SJSA1 (cell line): ENCODE results near the gene HELT. TPM values are rescaled to one million over a fixed set of nuclear protein-coding genes. Genes with fewer than 3 reads are reported as not detected.
"Not testable (repeated sequence)": the region's sequence is repeated elsewhere in the genome, so short reads cannot be mapped to it uniquely, and the experiment has no call there.

Source experiments
- DNase-seq, 2 experiments: peaks; one replicate each; pipeline ENCODE4 v3.0.0-alpha.2; 2015 to 2020; ENCODE audit warnings: low spot score in 2 of 2, low read depth in 1 of 2
- H3K27ac ChIP-seq: fragments of 250-450 bp; sonication (Bioruptor Pico); 2 replicates; pipeline ENCODE4 v1.5.1; 2020; ENCODE audit warnings: mild to moderate bottlenecking, moderate library complexity
- H3K27me3 ChIP-seq: fragments of 250-450 bp; sonication (Bioruptor Pico); replicated peaks from 2 replicates; pipeline ENCODE4 v1.5.1; 2020; ENCODE audit warnings: mild to moderate bottlenecking, moderate library complexity
- H3K36me3 ChIP-seq: fragments of 250-450 bp; sonication (Bioruptor Pico); 2 replicates; pipeline ENCODE4 v1.5.1; 2020; ENCODE audit warnings: mild to moderate bottlenecking
- H3K4me1 ChIP-seq: fragments of 250-450 bp; sonication (Bioruptor Pico); replicated peaks from 2 replicates; pipeline ENCODE4 v1.6.1; 2021; ENCODE audit warnings: mild to moderate bottlenecking
- H3K4me3 ChIP-seq: fragments of 250-450 bp; sonication (Bioruptor Pico); 2 replicates; pipeline ENCODE4 v1.5.1; 2020; ENCODE audit warnings: mild to moderate bottlenecking
- H3K9me3 ChIP-seq: fragments of 250-450 bp; sonication (Bioruptor Pico); replicated peaks from 2 replicates; pipeline ENCODE4 v1.5.1; 2020; ENCODE audit warnings: mild to moderate bottlenecking
- total RNA-seq: library from RNA; depleted of rRNA; stranded (reverse); fragments of >200 nt; shearing (Covaris generic); gene quantifications from 2 replicates; pipeline ENCODE4 v1.2.3, GENCODE V29; 2014; rRNA removed

The HELT gene, protein sequence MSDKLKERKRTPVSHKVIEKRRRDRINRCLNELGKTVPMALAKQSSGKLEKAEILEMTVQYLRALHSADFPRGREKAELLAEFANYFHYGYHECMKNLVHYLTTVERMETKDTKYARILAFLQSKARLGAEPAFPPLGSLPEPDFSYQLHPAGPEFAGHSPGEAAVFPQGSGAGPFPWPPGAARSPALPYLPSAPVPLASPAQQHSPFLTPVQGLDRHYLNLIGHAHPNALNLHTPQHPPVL
- not detected in 2 replicates for total RNA-seq

DNA sequence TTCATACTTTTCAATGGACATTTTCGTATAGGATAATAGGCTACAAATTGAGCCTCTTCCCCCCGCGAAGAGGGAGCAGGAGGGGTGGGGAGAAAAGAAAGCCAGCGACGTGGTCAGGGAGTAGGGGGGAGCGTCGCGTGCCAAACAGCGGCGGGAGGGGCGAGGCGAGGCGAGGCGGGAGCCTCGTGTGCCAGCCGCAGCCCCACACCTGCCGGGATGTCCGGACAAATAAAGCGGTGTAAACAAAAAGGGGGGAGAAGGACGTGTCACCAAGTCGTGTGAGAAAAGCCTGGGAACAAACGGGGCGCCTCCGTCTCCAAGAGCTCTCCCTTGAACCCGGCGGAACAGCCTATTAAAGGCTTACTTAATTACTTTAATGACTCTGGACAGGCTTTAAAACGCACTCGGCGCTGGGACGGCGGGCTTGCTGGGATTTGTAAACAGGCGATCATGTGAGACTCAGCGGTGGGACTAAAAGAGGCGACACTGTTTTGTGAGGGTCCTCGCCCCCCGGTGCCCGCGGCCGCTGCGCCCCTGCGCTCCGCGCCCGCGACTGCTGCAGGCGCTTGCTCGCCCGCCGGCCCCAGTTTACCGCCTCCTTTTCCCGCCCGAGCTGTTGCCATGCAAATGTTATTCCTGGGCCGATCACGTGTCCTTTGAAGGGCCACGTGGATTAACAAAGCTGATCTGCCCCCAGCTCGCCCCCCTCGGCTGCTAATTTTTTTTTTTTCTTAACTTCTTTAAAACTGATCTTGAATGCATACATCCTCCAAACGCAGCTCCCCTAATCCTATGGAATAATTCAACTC is at the start of gene HELT:
Gene HELT (plus strand): TSS at position 527 of the 809 bp plus-strand sequence. CDS start 439 bp downstream, outside the sequence.
- H3K27me3 ChIP-seq: peaks cover 88% of the 10 kb centered on the region
- H3K4me3 ChIP-seq: no peak within 1 kb of the TSS
- DNase-seq: no peak
- no peaks in the 10 kb centered on the region for H3K9me3 ChIP-seq
- no peaks in the 10 kb centered on the region for H3K4me1 ChIP-seq
- no peak within 1 kb of the TSS for H3K27ac ChIP-seq
- H3K36me3 ChIP-seq: no peaks in the 10 kb centered on the region

- no peak overlapping the region for H3K27ac ChIP-seq
- no peak overlapping the region for H3K4me3 ChIP-seq
- no peak for DNase-seq
- H3K36me3 ChIP-seq: no peaks in the 10 kb centered on the region
- no peaks in the 10 kb centered on the region for H3K27me3 ChIP-seq
- no peaks in the 10 kb centered on the region; the same call in 1 of the 2 replicates for H3K9me3 ChIP-seq
- no peaks in the 10 kb centered on the region for H3K4me1 ChIP-seq
Measured at GRCh38 chr4:184968784-184969201, 49.5 kb upstream of the HELT start.

- H3K36me3 ChIP-seq: no peaks in the 10 kb centered on the region
- H3K4me1 ChIP-seq: no peaks in the 10 kb centered on the region
Measured at GRCh38 chr4:184969610-184970009, 48.7 kb upstream of the HELT start.

GRCh38 chr4:184972991-184973390 is 45.3 kb upstream of the HELT start:
- H3K27me3 ChIP-seq: no peaks in the 10 kb centered on the region; the same call in 1 of the 2 replicates
- H3K27ac ChIP-seq: no peak overlapping the region
- H3K9me3 ChIP-seq: no peaks in the 10 kb centered on the region; the same call in 1 of the 2 replicates
- no peak for DNase-seq
- H3K4me3 ChIP-seq: no peak overlapping the region
- no peaks in the 10 kb centered on the region for H3K36me3 ChIP-seq
- no peaks in the 10 kb centered on the region for H3K4me1 ChIP-seq

More at GRCh38 chr4:184969610-184970009, 48.7 kb upstream of the HELT start:
- Histone ChIP-seq H3K27ac (no peak overlapping the region), H3K9me3 (no peaks in the 10 kb centered on the region; the same call in 1 of the 2 replicates), H3K27me3 (no peaks in the 10 kb centered on the region), H3K4me3 (no peak overlapping the region)
- DNase-seq: no peak

DNA sequence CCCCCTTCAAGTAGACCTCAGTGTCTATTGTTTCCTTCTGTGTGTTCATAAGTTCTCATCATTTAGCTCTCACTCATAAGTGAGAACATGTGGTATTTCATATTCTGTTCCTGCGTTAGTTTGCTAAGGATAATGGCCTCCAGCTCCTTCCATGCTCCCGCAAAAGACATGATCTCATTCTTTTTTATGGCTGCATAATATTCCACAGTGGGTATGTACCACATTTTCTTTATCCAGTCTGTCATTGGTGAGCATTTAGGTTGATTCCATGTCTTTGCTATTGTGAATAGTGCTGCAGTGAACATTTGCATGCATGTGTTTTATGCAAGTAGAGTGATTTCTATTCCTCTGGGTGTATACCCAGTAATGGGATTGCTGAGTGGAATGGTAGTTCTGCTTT is 41.9 kb upstream of the HELT start:
- H3K4me1 ChIP-seq, H3K27me3 ChIP-seq, DNase-seq, H3K9me3 ChIP-seq, H3K4me3 ChIP-seq, H3K36me3 ChIP-seq, H3K27ac ChIP-seq: not testable (repeated sequence)

DNA sequence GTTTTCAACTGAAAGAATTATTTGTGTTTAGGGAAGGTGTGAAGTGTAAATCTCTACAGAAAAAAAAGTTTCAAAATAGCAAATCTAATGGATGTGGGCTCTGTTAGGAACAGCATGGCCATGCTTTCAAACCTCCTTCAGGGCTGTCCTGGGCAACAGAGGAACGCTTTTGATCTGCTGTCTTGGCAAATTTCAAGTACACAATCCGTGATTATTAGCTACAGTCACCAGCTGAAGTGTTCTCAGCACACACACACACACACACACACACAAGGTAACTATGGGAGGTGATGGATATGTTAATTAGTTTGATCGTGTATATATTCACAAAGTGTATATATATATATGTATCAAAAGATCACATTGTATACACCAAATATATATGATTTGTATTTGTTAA is 40.5 kb upstream of the HELT start:
- Histone ChIP-seq H3K36me3 (no peaks in the 10 kb centered on the region), H3K9me3 (no peaks in the 10 kb centered on the region), H3K27ac (no peak overlapping the region), H3K4me3 (no peak overlapping the region), H3K27me3 (no peaks in the 10 kb centered on the region; the same call in 1 of the 2 replicates), H3K4me1 (no peaks in the 10 kb centered on the region)
- DNase-seq: no peak

DNA sequence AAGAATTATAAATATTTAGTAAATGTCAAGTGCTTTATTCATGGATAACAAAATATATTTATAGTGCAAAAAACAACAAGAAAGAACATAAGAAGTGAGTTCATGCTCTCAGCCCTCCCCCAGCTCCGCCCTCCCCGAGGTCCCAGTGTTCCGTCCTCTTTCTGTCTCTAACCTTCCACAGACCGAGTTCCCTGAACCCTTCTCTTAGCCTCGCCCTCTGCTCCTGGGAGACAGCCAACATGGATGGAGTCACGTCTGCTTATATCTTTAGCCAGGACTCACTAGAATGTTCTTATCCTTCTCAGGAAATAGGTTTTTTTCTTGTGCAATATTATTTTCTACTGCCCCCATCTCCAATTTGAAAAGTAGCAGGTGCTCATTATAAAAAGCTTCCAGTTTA is 40.1 kb upstream of the HELT start:
- Histone ChIP-seq H3K36me3 (no peaks in the 10 kb centered on the region), H3K9me3 (no peaks in the 10 kb centered on the region), H3K4me1 (no peaks in the 10 kb centered on the region), H3K4me3 (no peak overlapping the region), H3K27ac (no peak overlapping the region), H3K27me3 (no peaks in the 10 kb centered on the region; the same call in 1 of the 2 replicates)
- no peak for DNase-seq

DNA sequence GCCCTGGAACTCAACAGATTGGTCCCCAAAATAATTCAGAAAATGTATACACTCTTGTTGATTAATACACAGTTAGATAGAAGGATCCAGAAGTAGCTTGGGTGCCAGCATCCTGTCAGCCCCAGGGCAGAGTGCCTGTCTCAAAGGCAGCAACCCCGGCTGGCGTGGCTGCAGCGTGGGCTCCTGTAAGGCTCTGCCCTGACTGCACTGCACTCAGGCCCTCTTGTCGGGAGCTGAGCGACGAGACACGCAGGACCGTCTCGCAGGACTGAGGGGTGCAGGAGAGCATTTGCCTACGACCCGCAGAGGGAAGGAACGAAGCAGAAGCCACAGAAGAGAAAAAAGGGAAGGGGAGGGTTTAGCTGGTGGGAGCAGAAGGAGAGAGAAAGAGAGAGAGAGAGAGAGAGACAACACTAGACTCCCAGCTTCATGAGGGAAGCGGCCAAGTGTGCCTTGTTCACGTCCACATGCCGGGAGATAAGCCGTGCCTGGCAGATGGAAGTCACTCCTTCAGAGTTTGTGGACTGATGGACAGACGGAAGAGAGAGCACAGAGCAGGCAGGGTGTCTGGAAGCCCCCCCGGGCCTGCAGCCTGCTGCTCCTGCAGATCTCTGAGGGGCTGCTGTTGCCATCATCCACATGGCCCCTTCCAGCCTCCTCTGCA is 38.7 kb upstream of the HELT start:
- Histone ChIP-seq H3K36me3 (no peaks in the 10 kb centered on the region), H3K27me3 (no peaks in the 10 kb centered on the region; the same call in 1 of the 2 replicates), H3K4me1 (no peaks in the 10 kb centered on the region), H3K4me3 (no peak overlapping the region), H3K9me3 (no peaks in the 10 kb centered on the region), H3K27ac (no peak overlapping the region)
- DNase-seq: no peak

- H3K27ac ChIP-seq: no peak overlapping the region
- H3K4me3 ChIP-seq: no peak overlapping the region
- H3K27me3 ChIP-seq: no peaks in the 10 kb centered on the region; the same call in 1 of the 2 replicates
- H3K36me3 ChIP-seq: no peaks in the 10 kb centered on the region
- no peak for DNase-seq
- H3K9me3 ChIP-seq: no peaks in the 10 kb centered on the region
- H3K4me1 ChIP-seq: no peaks in the 10 kb centered on the region
Measured at GRCh38 chr4:184980261-184980660, 38.0 kb upstream of the HELT start.

GRCh38 chr4:184983672-184984356 is 34.5 kb upstream of the HELT start:
- H3K4me3 ChIP-seq: no peak overlapping the region
- no peaks in the 10 kb centered on the region for H3K27me3 ChIP-seq
- no peaks in the 10 kb centered on the region for H3K9me3 ChIP-seq
- no peak for DNase-seq
- H3K36me3 ChIP-seq: no peaks in the 10 kb centered on the region
- no peak overlapping the region for H3K27ac ChIP-seq
- no peaks in the 10 kb centered on the region for H3K4me1 ChIP-seq

- Histone ChIP-seq H3K27me3 (peaks cover 5% of the 10 kb centered on the region), H3K27ac (no peak overlapping the region), H3K4me1 (no peaks in the 10 kb centered on the region), H3K4me3 (no peak overlapping the region), H3K36me3 (no peaks in the 10 kb centered on the region), H3K9me3 (0 out of 2 replicates have a peak, but pooled peaks cover 3% of the 10 kb centered on the region)
- DNase-seq: no peak
Measured at GRCh38 chr4:184987493-184988031, 30.7 kb upstream of the HELT start.

DNA sequence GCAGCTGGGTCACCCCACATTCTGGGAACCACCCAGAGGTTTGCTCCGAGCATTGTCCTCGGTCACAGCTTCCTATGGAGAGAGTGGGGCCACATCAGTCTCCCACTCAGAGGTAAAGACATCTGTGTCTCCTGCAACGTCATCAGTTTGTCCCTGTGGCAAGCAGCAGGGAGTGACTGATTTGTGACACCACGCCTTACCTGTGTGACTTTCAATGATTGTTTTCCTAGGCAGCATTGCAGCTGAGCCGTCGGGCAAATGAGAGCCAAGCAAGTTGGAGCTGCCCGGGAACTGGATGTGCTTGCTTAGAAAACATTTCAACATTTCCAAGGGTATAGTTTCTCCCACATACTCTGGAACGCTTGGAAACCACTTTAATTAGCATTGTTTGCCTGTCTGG is 29.7 kb upstream of the HELT start:
- DNase-seq: no peak
- Histone ChIP-seq H3K4me3 (no peak overlapping the region), H3K36me3 (no peaks in the 10 kb centered on the region), H3K27ac (no peak overlapping the region), H3K27me3 (peaks cover 10% of the 10 kb centered on the region), H3K9me3 (0 out of 2 replicates have a peak, but pooled peaks cover 3% of the 10 kb centered on the region), H3K4me1 (no peaks in the 10 kb centered on the region)

DNA sequence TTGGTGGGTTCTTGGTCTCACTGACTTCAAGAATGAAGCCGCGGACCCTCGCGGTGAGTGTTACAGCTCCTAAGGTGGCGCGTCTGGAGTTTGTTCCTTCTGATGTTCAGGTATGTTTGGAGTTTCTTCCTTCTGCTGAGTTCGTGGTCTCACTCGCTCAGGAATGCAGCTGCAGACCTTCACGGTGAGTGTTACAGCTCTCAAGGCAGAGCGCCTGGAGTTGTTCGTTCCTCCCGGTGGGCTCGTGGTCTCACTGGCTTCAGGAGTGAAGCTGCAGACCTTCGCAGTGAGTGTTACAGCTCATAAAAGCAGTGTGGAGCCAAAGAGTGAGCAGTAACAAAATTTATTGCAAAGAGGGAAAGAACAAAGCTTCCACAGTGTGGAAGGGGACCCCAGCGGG is 29.0 kb upstream of the HELT start:
- not testable (repeated sequence) for H3K4me1 ChIP-seq, H3K27ac ChIP-seq, H3K36me3 ChIP-seq, H3K9me3 ChIP-seq, DNase-seq, H3K4me3 ChIP-seq
- H3K27me3 ChIP-seq: peaks cover 10% of the 10 kb centered on the region
